ENCODE measurements around the gene E2F4. TPM values are rescaled to one million over a fixed set of nuclear protein-coding genes. Genes with fewer than 3 reads are reported as not detected.

Gene E2F4
- total RNA-seq, 2 donors from 2014 or later: 71.8 to 72.8 TPM

GRCh38 chr16:67167588-67167987 is 24.4 kb upstream of the E2F4 start:
- Mint-ChIP-seq H3K9me3 (no peaks in the 10 kb centered on the region), H3K4me3 (no peak overlapping the region), H3K4me1 (peaks cover 11% of the 10 kb centered on the region), H3K27ac (no peak overlapping the region), H3K36me3 (ENCODE audit: low read depth) (no peaks in the 10 kb centered on the region), H3K27me3 (ENCODE audit: insufficient read depth) (peaks cover 92% of the 10 kb centered on the region)
- no peak for TF ChIP-seq CTCF (conservative IDR thresholded peaks at IDR 0.05)
- H3K27me3 ChIP-seq (ENCODE audit: control insufficient read depth, insufficient read depth, low read length, poor library complexity, severe bottlenecking): peaks cover 85% of the 10 kb centered on the region
- H3K27ac ChIP-seq (ENCODE audit: low read depth, low read length): no peak overlapping the region
- H3K36me3 ChIP-seq (ENCODE audit: control insufficient read depth, insufficient read depth, low read length): no peaks in the 10 kb centered on the region
- WGBS, 2 experiments (ENCODE audit: insufficient coverage in 1 of 2, insufficient read length in 1 of 2): 40 to 80% methylated on average over 1 to 7 of the region's 7 CpGs
- H3K4me1 ChIP-seq (ENCODE audit: control insufficient read depth, insufficient read depth, low read length): no peaks in the 10 kb centered on the region
- H3K9me3 ChIP-seq (ENCODE audit: control insufficient read depth, low read length): no peaks in the 10 kb centered on the region
- no peak overlapping the region for H3K9ac ChIP-seq (ENCODE audit: extremely low read depth, low read length, poor library complexity, severe bottlenecking)
- DNase-seq: no peak
- H3K4me3 ChIP-seq (ENCODE audit: low read length): no peak overlapping the region

- H3K27me3 ChIP-seq (ENCODE audit: control insufficient read depth, insufficient read depth, low read length, poor library complexity, severe bottlenecking): peaks cover 83% of the 10 kb centered on the region
- Mint-ChIP-seq H3K36me3 (ENCODE audit: low read depth) (no peaks in the 10 kb centered on the region), H3K27me3 (ENCODE audit: insufficient read depth) (peaks cover 90% of the 10 kb centered on the region), H3K4me1 (peaks cover 21% of the 10 kb centered on the region), H3K4me3 (peak overlapping the region; percentile 63), H3K9me3 (no peaks in the 10 kb centered on the region), H3K27ac (no peak overlapping the region)
- peak overlapping the region; percentile 76 for H3K4me3 ChIP-seq (ENCODE audit: low read length)
- H3K9ac ChIP-seq (ENCODE audit: extremely low read depth, low read length, poor library complexity, severe bottlenecking): no peak overlapping the region
- DNase-seq: peak; percentile 88
- no peak for TF ChIP-seq CTCF (conservative IDR thresholded peaks at IDR 0.05)
- H3K36me3 ChIP-seq (ENCODE audit: control insufficient read depth, insufficient read depth, low read length): no peaks in the 10 kb centered on the region
- H3K4me1 ChIP-seq (ENCODE audit: control insufficient read depth, insufficient read depth, low read length): no peaks in the 10 kb centered on the region
- H3K9me3 ChIP-seq (ENCODE audit: control insufficient read depth, low read length): no peaks in the 10 kb centered on the region
- H3K27ac ChIP-seq (ENCODE audit: low read depth, low read length): no peak overlapping the region
- 33 to 45% methylated on average over 9 of the region's 9 CpGs for WGBS, 2 experiments (ENCODE audit: insufficient coverage in 1 of 2, insufficient read length in 1 of 2)
Measured at GRCh38 chr16:67169011-67169451, 22.9 kb upstream of the E2F4 start.

DNA sequence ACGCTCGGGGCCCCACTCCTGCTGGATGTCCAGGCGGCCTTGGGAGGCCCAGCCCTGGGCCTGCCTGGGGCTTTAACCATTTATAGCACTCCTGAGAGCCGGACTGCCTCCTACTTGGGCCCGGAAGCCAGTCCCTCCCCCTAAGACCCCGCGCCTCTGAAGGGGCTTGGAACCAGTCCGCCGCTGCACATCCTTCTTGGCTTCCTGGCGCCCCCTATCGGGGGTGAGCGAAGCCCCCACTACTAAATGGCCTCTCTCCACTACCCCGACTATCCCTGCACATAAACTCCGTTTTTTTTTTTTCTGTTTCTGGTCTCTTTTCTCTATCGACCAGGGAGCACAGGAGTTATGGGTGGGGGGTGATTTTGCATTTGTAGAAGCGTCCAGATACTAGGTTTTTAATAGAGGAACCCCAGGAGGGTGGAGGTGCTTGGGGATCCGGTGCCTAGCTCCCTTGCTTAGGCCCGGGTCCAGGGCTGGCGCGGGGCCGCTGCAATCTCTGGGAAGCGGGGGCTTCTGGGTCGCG is 22.2 kb upstream of the E2F4 start:
- Mint-ChIP-seq H3K4me3 (peak overlapping the region; percentile 63), H3K27me3 (ENCODE audit: insufficient read depth) (peaks cover 90% of the 10 kb centered on the region), H3K4me1 (peaks cover 21% of the 10 kb centered on the region), H3K27ac (peak overlapping the region; percentile 86), H3K9me3 (no peaks in the 10 kb centered on the region), H3K36me3 (ENCODE audit: low read depth) (no peaks in the 10 kb centered on the region)
- peaks cover 83% of the 10 kb centered on the region for H3K27me3 ChIP-seq (ENCODE audit: control insufficient read depth, insufficient read depth, low read length, poor library complexity, severe bottlenecking)
- DNase-seq: peak; percentile 96
- peak overlapping the region; percentile 34 for H3K9ac ChIP-seq (ENCODE audit: extremely low read depth, low read length, poor library complexity, severe bottlenecking)
- no peaks in the 10 kb centered on the region for H3K4me1 ChIP-seq (ENCODE audit: control insufficient read depth, insufficient read depth, low read length)
- H3K27ac ChIP-seq (ENCODE audit: low read depth, low read length): no peak overlapping the region
- no peaks in the 10 kb centered on the region for H3K36me3 ChIP-seq (ENCODE audit: control insufficient read depth, insufficient read depth, low read length)
- TF ChIP-seq CTCF (conservative IDR thresholded peaks at IDR 0.05): peak; percentile 95
- 8% methylated on average over 16 to 22 of the region's 24 CpGs for WGBS, 2 experiments (ENCODE audit: insufficient coverage in 1 of 2, insufficient read length in 1 of 2)
- H3K9me3 ChIP-seq (ENCODE audit: control insufficient read depth, low read length): no peaks in the 10 kb centered on the region
- H3K4me3 ChIP-seq (ENCODE audit: low read length): peak overlapping the region; percentile 76

Measured in endodermal cell (in vitro differentiated cells).